H1 (cell line): ENCODE data around the gene PANX2.

Experiments
- CHD2 ChIP-seq: IDR thresholded peaks from 2 replicates; pipeline ENCODE4 v1.6.1; 2012; ENCODE audit warnings: low read length, improper control_type of control experiment
- CREB1 ChIP-seq: IDR thresholded peaks from 2 replicates; pipeline ENCODE4 v1.6.1; 2012; ENCODE audit warnings: inconsistent platforms
- JUND ChIP-seq: IDR thresholded peaks from 2 replicates; pipeline ENCODE4 v1.6.1; 2011; ENCODE audit warnings: mild to moderate bottlenecking, improper control_type of control experiment, low read length
- POLR2A ChIP-seq, 2 experiments: IDR thresholded peaks; 1 replicate in 1 of 2; 2 replicates in 1 of 2; pipeline ENCODE4 v1.6.1; 2011; ENCODE audit warnings: low read depth in 2 of 2, low read length in 2 of 2, mild to moderate bottlenecking in 2 of 2; ENCODE audit errors: control extremely low read depth in 1 of 2
- POLR2AphosphoS5 ChIP-seq: IDR thresholded peaks from 2 replicates; pipeline ENCODE4 v1.6.1; 2011; ENCODE audit warnings: low read depth, low read length
- RAD21 ChIP-seq, 2 experiments: IDR thresholded peaks in 1 of 2; conservative IDR thresholded peaks in 1 of 2; 2 replicates each; pipeline ENCODE4 v1.6.1; 2011; ENCODE audit warnings: low read depth in 2 of 2, low read length in 2 of 2, improper control_type of control experiment in 1 of 2, inconsistent platforms in 1 of 2, mild to moderate bottlenecking in 1 of 2, moderate library complexity in 1 of 2
- SIN3A ChIP-seq, 2 experiments: IDR thresholded peaks in 1 of 2; conservative IDR thresholded peaks in 1 of 2; 2 replicates each; pipeline ENCODE4 v1.6.1; 2011 to 2012; ENCODE audit warnings: low read length in 2 of 2, improper control_type of control experiment in 1 of 2, low read depth in 1 of 2, mild to moderate bottlenecking in 1 of 2
- SIRT6 ChIP-seq: IDR thresholded peaks from one replicate; pipeline ENCODE4 v1.7.1; 2012; ENCODE audit warnings: low read length, inconsistent platforms
- SP1 ChIP-seq: IDR thresholded peaks from 2 replicates; pipeline ENCODE4 v1.6.1; 2011; ENCODE audit warnings: low read depth, low read length
- TF ChIP-seq, protein P1 (sequence below), 3 experiments: IDR thresholded peaks; 1 replicate in 2 of 3; 2 replicates in 1 of 3; pipeline versions ENCODE4 v1.5.1 to v1.6.1; 2011; ENCODE audit warnings: low read length in 3 of 3, mild to moderate bottlenecking in 3 of 3, inconsistent platforms in 2 of 3, low read depth in 1 of 3, moderate library complexity in 1 of 3; ENCODE audit not compliant: insufficient read depth in 1 of 3; ENCODE audit errors: control extremely low read depth in 1 of 3

GRCh38 chr22:50178871-50179869 lies 8.6 kb downstream of the PANX2 start:
- TF ChIP-seq CHD2 (no peak), SP1 (no peak), SIN3A (conservative IDR thresholded peaks at IDR 0.05 in 1 of 2, IDR thresholded peaks at IDR 0.05 in 1 of 2; ENCODE audit: low read depth in 1 of 2, low read length in 2 of 2) (no peak), POLR2A (IDR thresholded peaks at IDR 0.05; ENCODE audit: control extremely low read depth in 1 of 2, low read depth in 2 of 2, low read length in 2 of 2) (no peak), POLR2AphosphoS5 (no peak), SIRT6 (no peak), JUND (no peak), RAD21 (IDR thresholded peaks at IDR 0.05 in 1 of 2, conservative IDR thresholded peaks at IDR 0.05 in 1 of 2; ENCODE audit: low read depth in 2 of 2, low read length in 2 of 2) (no peak), CREB1 (no peak)
- TF ChIP-seq, protein P1, sequence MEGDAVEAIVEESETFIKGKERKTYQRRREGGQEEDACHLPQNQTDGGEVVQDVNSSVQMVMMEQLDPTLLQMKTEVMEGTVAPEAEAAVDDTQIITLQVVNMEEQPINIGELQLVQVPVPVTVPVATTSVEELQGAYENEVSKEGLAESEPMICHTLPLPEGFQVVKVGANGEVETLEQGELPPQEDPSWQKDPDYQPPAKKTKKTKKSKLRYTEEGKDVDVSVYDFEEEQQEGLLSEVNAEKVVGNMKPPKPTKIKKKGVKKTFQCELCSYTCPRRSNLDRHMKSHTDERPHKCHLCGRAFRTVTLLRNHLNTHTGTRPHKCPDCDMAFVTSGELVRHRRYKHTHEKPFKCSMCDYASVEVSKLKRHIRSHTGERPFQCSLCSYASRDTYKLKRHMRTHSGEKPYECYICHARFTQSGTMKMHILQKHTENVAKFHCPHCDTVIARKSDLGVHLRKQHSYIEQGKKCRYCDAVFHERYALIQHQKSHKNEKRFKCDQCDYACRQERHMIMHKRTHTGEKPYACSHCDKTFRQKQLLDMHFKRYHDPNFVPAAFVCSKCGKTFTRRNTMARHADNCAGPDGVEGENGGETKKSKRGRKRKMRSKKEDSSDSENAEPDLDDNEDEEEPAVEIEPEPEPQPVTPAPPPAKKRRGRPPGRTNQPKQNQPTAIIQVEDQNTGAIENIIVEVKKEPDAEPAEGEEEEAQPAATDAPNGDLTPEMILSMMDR (IDR thresholded peaks at IDR 0.05; ENCODE audit: control extremely low read depth in 1 of 3, insufficient read depth in 1 of 3, low read depth in 1 of 3, low read length in 3 of 3), result no peak
